IPS-20b (cell line): ENCODE measurements around the gene FGFR3.

Experiments used
- H3K27ac ChIP-seq: one replicate; pipeline ENCODE4 v1.5.1; 2013; ENCODE audit warnings: low read length
- H3K27me3 ChIP-seq: 2 replicates; pipeline ENCODE4 v1.6.1; 2013; ENCODE audit warnings: mild to moderate bottlenecking, low read length, inconsistent platforms; ENCODE audit not compliant: insufficient read depth
- H3K36me3 ChIP-seq: 2 replicates; pipeline ENCODE4 v1.6.1; 2013; ENCODE audit warnings: low read depth, mild to moderate bottlenecking, inconsistent platforms, low read length, moderate library complexity; ENCODE audit not compliant: insufficient read depth
- H3K4me1 ChIP-seq: 2 replicates; pipeline ENCODE4 v1.6.1; 2013; ENCODE audit warnings: mild to moderate bottlenecking, control low read depth, inconsistent platforms, low read length, moderate library complexity; ENCODE audit not compliant: insufficient read depth
- H3K4me3 ChIP-seq: 2 replicates; pipeline ENCODE4 v1.5.1; 2013; ENCODE audit warnings: mild to moderate bottlenecking, low read length, inconsistent platforms
- H3K9ac ChIP-seq: 2 replicates; pipeline ENCODE4 v1.6.1; 2013; ENCODE audit warnings: low read depth, mild to moderate bottlenecking, inconsistent platforms, low read length, moderate library complexity
- H3K9me3 ChIP-seq: 2 replicates; pipeline ENCODE4 v1.6.1; 2013; ENCODE audit warnings: mild to moderate bottlenecking, low read depth, low read length, inconsistent platforms; ENCODE audit not compliant: insufficient read depth

The FGFR3 gene

DNA sequence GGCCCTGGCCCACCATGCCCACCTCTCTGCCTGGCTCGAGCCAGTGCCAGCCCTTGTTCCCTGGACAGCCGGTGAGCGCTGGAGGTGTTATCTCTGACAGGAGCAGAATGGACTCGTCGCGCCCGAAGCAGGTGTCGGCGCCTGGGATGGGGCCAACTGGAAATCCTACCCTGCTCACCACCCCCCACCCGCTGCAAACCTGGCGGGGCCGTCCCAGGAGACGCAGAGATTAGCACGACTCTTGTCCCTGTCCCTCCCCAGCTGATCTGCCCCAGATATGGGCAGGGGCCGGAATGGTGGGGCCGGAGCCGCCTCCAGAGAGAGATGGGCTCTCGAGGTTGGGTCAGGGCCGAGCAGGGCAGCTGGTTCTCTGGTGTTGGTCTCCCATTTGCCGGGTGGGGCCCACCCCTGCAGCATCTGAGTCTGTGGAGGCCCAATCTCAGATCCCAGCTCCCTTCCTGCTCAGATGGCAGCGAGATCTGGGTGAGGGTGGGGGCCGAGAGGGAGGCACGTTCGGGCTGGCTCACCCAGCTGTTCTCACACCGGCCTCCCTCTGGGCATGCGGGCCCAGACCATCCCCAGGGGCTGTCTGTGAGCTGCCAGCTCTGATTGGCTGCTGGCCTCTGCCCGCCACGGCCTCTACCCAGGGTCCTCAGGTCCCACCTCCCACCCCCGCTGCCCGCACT, 20.1 kb upstream of the FGFR3 start:
- H3K36me3 ChIP-seq = no peaks in the 10 kb centered on the region
- H3K27ac ChIP-seq = no peak overlapping the region
- no peaks in the 10 kb centered on the region for H3K9me3 ChIP-seq
- no peak overlapping the region for H3K4me3 ChIP-seq
- peaks cover 19% of the 10 kb centered on the region; the same call in 1 of the 2 replicates for H3K27me3 ChIP-seq
- H3K9ac ChIP-seq = no peak overlapping the region
- peaks cover 10% of the 10 kb centered on the region; the same call in 1 of the 2 replicates for H3K4me1 ChIP-seq

DNA sequence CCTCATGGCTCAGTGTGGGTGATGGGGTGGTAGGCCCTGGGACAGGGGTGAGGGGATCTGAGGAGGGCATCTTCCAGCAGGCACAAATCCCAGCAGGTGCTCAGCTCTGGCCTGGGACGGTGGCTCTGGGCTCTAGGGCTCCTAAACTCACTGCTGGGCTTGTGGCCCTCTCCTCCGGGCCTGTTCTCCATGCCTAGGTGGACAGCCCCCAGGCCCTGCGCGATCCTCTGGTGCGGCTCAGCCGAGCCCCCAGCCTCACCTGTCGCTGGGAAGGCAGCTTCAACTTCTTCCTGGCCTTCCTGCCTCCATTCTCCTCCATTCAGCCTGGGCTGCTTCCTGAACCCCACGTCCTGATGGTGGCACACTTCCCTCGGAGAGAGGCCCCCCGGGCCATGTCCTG, 19.3 kb upstream of the FGFR3 start:
- H3K9me3 ChIP-seq = no peaks in the 10 kb centered on the region
- peaks cover 15% of the 10 kb centered on the region; the same call in 1 of the 2 replicates for H3K4me1 ChIP-seq
- no peak overlapping the region for H3K9ac ChIP-seq
- no peak overlapping the region for H3K4me3 ChIP-seq
- H3K36me3 ChIP-seq = no peaks in the 10 kb centered on the region
- H3K27me3 ChIP-seq = peaks cover 13% of the 10 kb centered on the region; the same call in 1 of the 2 replicates
- H3K27ac ChIP-seq = no peak overlapping the region

DNA sequence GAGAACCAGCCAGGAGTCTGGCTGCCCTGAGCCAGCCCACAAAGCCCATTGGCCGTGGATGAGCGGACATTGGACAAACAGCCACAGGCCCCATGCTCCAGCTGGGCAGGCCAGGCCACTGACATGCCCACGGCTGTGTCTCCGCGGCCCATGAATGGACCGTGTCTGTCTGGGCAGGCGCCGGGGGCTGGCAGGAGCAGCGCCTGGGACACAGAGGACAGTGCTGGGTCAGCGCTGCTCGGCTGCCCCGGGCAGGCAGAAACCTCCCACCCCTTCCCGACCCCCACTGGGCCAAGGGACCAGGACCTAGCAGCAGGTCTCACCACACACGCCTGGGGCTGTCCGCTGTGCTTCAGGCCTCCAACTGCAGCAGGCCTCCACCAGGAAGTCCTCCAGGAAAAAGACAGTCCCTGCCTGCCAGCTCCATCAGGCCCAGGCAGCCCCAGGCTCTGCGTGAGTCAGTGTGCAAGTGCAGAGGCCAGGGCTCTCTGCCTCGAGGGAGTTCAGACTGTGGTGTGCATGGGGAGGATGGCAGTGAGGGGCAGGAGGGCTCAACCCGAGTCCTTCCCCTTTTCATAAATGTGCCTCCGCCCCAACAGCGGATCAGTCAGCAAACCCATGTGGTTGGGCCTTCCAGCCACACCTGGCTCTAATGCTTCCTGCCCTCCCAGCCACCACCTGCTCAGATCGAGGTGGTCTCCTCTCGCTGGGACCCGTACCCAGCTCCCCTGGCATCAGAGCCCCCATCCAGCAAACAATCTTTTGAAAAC, 17.2 kb upstream of the FGFR3 start:
- Histone ChIP-seq H3K9ac (no peak overlapping the region), H3K27ac (no peak overlapping the region), H3K36me3 (no peaks in the 10 kb centered on the region), H3K4me1 (peaks cover 16% of the 10 kb centered on the region; the same call in 1 of the 2 replicates), H3K9me3 (no peaks in the 10 kb centered on the region), H3K4me3 (no peak overlapping the region), H3K27me3 (no peaks in the 10 kb centered on the region)

DNA sequence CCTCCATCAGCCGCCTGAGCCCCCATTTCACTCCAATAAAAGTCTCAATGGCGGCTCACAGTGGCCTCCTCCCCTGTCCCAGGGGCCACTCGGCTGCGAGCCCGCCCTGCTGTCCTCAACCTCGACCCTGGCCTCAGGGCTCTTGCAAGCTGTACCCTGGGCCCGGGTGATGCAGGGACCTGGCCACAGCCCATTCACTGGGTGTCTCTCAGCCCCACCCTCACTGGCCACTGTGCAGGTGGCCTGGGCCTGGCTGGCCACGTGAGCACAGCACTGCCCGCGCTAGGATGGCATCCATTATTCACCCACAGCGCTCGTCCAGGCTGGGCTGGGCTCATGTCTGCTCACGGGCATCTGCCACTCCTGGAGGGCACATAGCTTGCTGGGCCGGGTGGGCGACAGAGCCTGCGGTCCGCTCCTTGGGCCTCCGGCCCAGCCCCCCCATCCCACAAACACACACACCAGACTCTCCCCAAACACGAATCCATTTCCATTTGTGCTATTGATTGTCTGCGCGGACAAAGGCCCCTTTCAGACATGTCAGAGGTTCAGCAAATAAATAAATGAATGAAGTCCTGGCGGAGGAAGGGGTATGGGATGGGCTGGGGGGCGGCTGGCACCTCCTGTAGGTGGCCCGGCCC, 16.5 kb upstream of the FGFR3 start:
- no peak overlapping the region for H3K9ac ChIP-seq
- no peaks in the 10 kb centered on the region for H3K27me3 ChIP-seq
- H3K27ac ChIP-seq = no peak overlapping the region
- peaks cover 16% of the 10 kb centered on the region; the same call in 1 of the 2 replicates for H3K4me1 ChIP-seq
- no peaks in the 10 kb centered on the region for H3K9me3 ChIP-seq
- H3K4me3 ChIP-seq = no peak overlapping the region
- no peaks in the 10 kb centered on the region for H3K36me3 ChIP-seq

DNA sequence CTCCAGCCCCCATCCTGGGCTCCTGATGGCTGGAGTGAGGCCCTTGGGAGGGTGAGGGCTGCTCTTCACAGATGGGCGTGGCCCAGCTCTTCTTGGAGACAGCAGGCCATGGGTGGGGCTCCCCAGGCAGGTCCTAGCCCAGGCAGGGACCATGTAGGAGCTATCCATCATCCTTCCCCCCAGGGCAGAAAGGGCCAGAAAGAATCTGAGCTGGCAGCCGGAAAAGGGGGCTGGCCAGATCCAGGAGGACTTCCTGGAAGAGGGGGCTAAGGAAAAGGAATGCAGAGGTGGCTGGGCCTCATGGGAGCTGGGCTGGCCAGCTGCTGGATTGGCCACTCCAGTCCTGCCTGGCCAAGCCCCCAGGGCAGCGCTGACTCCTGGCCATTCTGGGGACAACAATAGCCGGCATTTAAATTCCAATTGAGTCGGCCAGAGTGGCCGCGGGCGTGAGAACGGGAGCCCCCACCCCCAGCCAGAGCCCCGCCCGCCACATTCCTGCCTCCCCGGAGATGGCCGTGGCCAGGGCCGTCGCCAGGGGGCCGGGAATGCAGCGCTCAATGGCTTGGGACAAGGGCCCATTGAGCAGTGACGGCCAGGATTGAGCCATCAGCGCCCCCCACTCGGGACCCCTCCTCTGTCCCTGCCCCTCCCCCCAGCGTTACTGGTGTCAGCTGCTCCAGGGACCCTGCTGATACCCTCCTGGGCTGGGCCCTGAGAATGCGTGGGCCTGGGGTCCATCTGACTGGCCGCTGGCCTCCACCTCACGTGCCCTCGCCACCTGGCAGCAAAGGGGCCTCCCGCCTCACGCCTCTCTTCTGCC, 15.1 kb upstream of the FGFR3 start:
- peaks cover 16% of the 10 kb centered on the region; the same call in 1 of the 2 replicates for H3K4me1 ChIP-seq

DNA sequence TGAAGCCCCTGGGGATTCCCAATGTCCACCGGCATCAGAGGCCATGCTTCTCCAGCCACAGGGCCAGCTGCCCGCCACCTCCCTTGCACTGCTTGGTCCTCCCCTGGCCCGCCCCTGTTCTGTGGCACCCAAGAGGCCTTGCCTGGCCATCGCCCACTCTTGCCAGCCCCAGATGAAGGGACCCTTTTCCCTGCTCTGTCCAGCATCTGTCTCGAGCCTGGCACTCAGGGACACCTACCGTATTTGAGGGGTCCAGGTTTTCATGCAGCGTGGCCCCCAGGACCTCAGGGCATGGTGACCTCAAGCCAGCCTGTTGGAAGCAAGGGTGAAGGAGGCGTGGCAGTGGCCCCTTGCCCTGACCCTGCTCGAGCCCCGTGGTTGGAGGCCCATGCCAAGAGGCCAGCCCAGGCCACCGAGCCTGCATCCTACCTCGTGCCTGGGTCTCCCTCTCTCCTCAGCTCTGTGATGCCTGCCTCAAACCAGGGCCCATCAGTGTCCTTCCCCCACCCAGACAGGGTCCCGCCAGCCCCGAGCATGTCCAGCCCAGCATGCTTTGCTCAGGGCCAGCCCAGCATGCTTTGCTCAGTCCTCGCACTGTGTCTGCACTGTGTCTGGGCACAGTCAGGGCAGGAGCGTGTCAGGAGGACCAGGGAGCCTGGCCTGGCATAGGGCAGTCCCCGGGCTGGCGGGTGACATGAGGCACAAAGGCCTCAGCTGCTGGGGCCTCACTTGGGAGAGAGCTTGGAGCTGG, 14.3 kb upstream of the FGFR3 start:
- no peaks in the 10 kb centered on the region for H3K36me3 ChIP-seq
- no peak overlapping the region for H3K27ac ChIP-seq
- no peak overlapping the region for H3K4me3 ChIP-seq
- H3K9ac ChIP-seq = peak overlapping the region; percentile 53
- H3K4me1 ChIP-seq = peaks cover 16% of the 10 kb centered on the region; the same call in 1 of the 2 replicates
- H3K9me3 ChIP-seq = no peaks in the 10 kb centered on the region
- H3K27me3 ChIP-seq = no peaks in the 10 kb centered on the region

More for the DNA sequence above, 15.1 kb upstream of the FGFR3 start:
- Histone ChIP-seq H3K27me3 (no peaks in the 10 kb centered on the region), H3K9me3 (no peaks in the 10 kb centered on the region), H3K9ac (peak overlapping the region; percentile 59), H3K27ac (peak overlapping the region; percentile 15), H3K36me3 (no peaks in the 10 kb centered on the region), H3K4me3 (peak overlapping the region; percentile 21; the same call in 1 of the 2 replicates)

DNA sequence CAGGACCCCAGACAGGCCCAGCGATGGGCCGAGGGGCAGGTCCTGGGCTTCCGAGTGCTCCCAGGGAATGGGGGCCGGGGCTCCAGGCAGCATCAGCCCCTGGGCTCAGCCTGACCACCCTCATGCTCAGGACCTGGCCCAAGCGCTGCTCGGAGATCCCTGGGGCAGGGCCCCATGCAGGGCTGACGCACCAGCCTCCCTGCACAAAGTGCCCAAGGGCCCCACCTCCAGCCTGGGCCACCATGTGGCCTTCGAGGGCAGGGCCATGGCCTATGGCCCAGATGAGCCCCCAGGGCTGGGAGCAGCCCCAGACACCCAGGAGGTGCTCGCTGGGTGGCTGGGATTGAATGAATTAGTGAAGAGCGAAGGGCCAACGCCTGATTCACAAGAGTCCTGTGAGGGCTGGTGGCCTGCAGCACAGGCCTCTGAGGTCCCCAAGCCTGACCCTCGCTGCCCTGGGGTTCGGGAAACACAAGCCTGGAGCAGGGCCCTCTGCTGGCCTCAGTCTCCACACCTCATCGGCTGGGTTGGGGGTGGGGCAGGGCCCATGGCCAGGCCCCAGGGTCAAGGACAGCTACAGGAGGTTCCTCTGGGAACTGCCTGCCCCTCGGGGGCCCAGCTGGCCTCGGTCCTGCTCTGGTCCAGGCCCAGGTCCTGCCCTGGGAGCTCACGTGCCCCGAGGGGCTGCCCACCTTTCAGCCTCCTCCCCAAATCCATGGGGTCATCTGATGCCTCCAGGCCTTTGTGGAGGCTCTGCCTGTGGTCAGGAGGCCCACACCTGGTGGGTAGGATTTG, 13.3 kb upstream of the FGFR3 start:
- Histone ChIP-seq H3K4me1 (peaks cover 16% of the 10 kb centered on the region; the same call in 1 of the 2 replicates), H3K9ac (no peak overlapping the region), H3K9me3 (no peaks in the 10 kb centered on the region), H3K27me3 (no peaks in the 10 kb centered on the region), H3K4me3 (no peak overlapping the region), H3K27ac (no peak overlapping the region), H3K36me3 (no peaks in the 10 kb centered on the region)

DNA sequence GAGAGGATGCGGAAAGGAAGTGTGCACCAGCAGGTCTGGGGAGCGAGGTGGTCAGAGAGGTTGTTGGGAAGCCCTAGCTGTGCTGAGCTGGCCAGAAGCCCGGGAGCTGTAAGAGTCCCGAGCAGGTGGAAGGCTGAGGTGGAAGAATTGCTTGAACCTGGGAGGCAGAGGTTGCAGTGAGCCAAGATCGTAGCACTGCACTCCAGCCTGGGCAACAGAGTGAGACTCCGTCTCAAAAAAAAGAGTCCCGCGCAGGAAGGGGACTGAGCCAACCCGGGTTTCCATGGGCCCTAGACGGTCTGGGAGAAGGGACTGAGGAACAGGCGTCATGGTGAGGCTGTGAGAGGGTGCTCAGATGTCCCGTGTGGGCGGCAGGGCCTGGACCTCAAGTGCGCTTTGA, 12.7 kb upstream of the FGFR3 start:
- H3K27me3 ChIP-seq = no peaks in the 10 kb centered on the region
- H3K4me3 ChIP-seq = no peak overlapping the region
- peaks cover 16% of the 10 kb centered on the region; the same call in 1 of the 2 replicates for H3K4me1 ChIP-seq
- no peaks in the 10 kb centered on the region for H3K36me3 ChIP-seq
- H3K9ac ChIP-seq = no peak overlapping the region
- no peaks in the 10 kb centered on the region for H3K9me3 ChIP-seq
- no peak overlapping the region for H3K27ac ChIP-seq

DNA sequence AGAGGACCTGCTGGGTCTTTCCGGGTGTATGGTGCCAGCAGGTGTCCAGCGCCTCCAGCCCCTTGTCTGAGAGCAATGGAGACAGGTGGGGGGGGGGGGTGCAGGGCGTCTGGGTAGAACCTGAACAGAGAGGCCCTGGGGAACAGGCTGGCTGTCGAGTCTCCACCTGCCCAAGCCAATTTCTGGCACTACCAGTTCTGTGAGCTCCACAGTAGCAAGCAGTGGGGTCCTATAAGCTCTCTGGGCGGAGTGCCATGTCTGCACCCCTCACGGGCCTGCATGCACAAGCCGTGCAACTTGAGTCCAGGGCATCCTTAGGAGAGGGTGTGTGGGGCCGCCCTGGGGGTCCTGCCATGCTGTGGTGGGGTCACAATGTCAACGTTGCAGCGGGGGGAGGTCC, 10.1 kb upstream of the FGFR3 start:
- Histone ChIP-seq H3K4me1 (peaks cover 6% of the 10 kb centered on the region; the same call in 1 of the 2 replicates), H3K9me3 (no peaks in the 10 kb centered on the region), H3K9ac (no peak overlapping the region), H3K27me3 (no peaks in the 10 kb centered on the region), H3K4me3 (no peak overlapping the region), H3K36me3 (no peaks in the 10 kb centered on the region), H3K27ac (no peak overlapping the region)

DNA sequence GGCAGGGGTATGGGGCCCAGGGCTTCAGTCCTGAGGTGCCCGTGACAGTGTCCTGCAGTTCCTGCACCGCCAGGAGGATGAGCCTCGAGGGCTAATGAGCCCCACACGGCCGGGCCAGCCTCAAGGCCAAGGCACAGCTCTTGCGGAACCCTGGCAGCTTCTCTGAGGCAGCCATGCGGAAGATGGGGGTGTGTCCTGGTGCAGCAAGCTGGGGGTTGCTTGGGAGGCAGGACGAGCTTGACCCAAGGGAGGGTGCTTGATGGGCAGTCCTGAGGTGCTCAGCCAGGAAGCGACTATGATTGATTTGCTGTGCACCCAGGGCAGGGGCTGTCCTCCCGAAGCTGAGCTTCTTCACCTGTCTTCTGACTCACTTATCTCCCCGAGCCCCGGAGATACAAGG, 9.1 kb upstream of the FGFR3 start:
- H3K4me1 ChIP-seq = no peaks in the 10 kb centered on the region; the same call in 1 of the 2 replicates
- no peaks in the 10 kb centered on the region for H3K9me3 ChIP-seq
- H3K9ac ChIP-seq = no peak overlapping the region
- H3K27me3 ChIP-seq = no peaks in the 10 kb centered on the region
- H3K27ac ChIP-seq = no peak overlapping the region
- no peak overlapping the region for H3K4me3 ChIP-seq
- no peaks in the 10 kb centered on the region for H3K36me3 ChIP-seq
